Endothelial cell of umbilical vein (primary cell): ENCODE measurements around the gene DHDDS. TPM values are rescaled to one million over a fixed set of nuclear protein-coding genes. Genes with fewer than 3 reads are reported as not detected.

Source experiments
- BruUV-seq: library from RNA; stranded (reverse); fragments of 400-500 nt; replicated peaks from 2 replicates; lab custom pipeline; 2021; lab: Mats Ljungman, UMichigan
- CTCF ChIA-PET: fragments of 300-600, 350-600 bp; sonication (Branson Sonifier 250); formaldehyde crosslinking; loops from one replicate; lab custom pipeline; 2021; ENCODE audit warnings: antibody characterized with exemption, inconsistent platforms; lab: Charles Lee
- POLR2A ChIA-PET: fragments of 300-600, 350-600 bp; sonication (Branson Sonifier 250); formaldehyde crosslinking; loops from one replicate; lab custom pipeline; 2021; ENCODE audit warnings: antibody characterized with exemption, inconsistent platforms; lab: Charles Lee
- DNase-seq: peaks from one replicate; pipeline ENCODE4 v3.0.0-alpha.2; 2011; ENCODE audit warnings: low read depth, low spot score
- FAIRE-seq: peaks from 2 replicates; lab custom pipeline; 2011; peaks lifted over from hg19 to GRCh38; lab: Jason Lieb, UNC
- H2AFZ ChIP-seq: 2 replicates; pipeline ENCODE4 v1.6.0; 2012; ENCODE audit warnings: low read depth, low read length, control low read depth, inconsistent platforms
- H3K27ac ChIP-seq: 2 replicates; pipeline ENCODE4 v1.5.1; 2011; ENCODE audit warnings: low read depth, mild to moderate bottlenecking, control low read depth, low read length, moderate library complexity; ENCODE audit not compliant: insufficient read depth
- H3K27me3 ChIP-seq, 2 experiments: 2 replicates each; pipeline versions ENCODE4 v1.6.0 to v1.6.1; 2011; ENCODE audit warnings: low read length in 2 of 2, mixed read lengths in 1 of 2; ENCODE audit not compliant: control insufficient read depth in 2 of 2, insufficient read depth in 2 of 2
- H3K36me3 ChIP-seq, 2 experiments: 2 replicates in 1 of 2; 3 replicates in 1 of 2; pipeline ENCODE4 v1.5.1; 2011; ENCODE audit warnings: low read length in 2 of 2, mild to moderate bottlenecking in 1 of 2, moderate library complexity in 1 of 2; ENCODE audit not compliant: control insufficient read depth in 2 of 2, insufficient read depth in 2 of 2; ENCODE audit errors: extremely low read depth in 1 of 2
- H3K4me1 ChIP-seq: 3 replicates; pipeline ENCODE4 v1.5.1; 2011; ENCODE audit warnings: mild to moderate bottlenecking, low read length; ENCODE audit not compliant: control insufficient read depth, insufficient read depth; ENCODE audit errors: extremely low read depth
- H3K4me2 ChIP-seq: 2 replicates; pipeline ENCODE4 v1.6.1; 2011; ENCODE audit warnings: low read length, control low read depth, mixed read lengths; ENCODE audit not compliant: insufficient read depth
- H3K4me3 ChIP-seq, 3 experiments: fragments of 200-600 bp in 1 of 3; sonication (generic), shearing (Covaris generic) in 1 of 3; replicated peaks in 1 of 3; 2 replicates each; pipeline ENCODE4 v1.5.1; 2011 to 2016; ENCODE audit warnings: control low read depth in 3 of 3, low read length in 3 of 3, mild to moderate bottlenecking in 2 of 3, inconsistent platforms in 1 of 3, low read depth in 1 of 3, moderate library complexity in 1 of 3; ENCODE audit not compliant: insufficient read depth in 1 of 3
- H3K79me2 ChIP-seq: 2 replicates; pipeline ENCODE4 v1.6.0; 2012; ENCODE audit warnings: low read length, inconsistent platforms; ENCODE audit not compliant: control insufficient read depth, insufficient read depth
- H3K9ac ChIP-seq: replicated peaks from 2 replicates; pipeline ENCODE3; 2011; ENCODE audit warnings: low read length, control low read depth; ENCODE audit not compliant: insufficient read depth; ENCODE audit errors: extremely low read depth
- H3K9me1 ChIP-seq: replicated peaks from 3 replicates; pipeline ENCODE4 v1.6.0; 2011; ENCODE audit warnings: mild to moderate bottlenecking, low read length; ENCODE audit not compliant: control insufficient read depth, insufficient read depth; ENCODE audit errors: extremely low read depth
- H3K9me3 ChIP-seq: replicated peaks from 2 replicates; pipeline ENCODE4 v1.5.1; 2012; ENCODE audit warnings: low read length, inconsistent platforms; ENCODE audit not compliant: control insufficient read depth, insufficient read depth
- H4K20me1 ChIP-seq: replicated peaks from 2 replicates; pipeline ENCODE3; 2011; ENCODE audit warnings: mild to moderate bottlenecking, low read length; ENCODE audit not compliant: control insufficient read depth, insufficient read depth; ENCODE audit errors: extremely low read depth
- FOS ChIP-seq: IDR thresholded peaks from 2 replicates; pipeline ENCODE4 v1.6.1; 2011; ENCODE audit warnings: mild to moderate bottlenecking, low read length, moderate library complexity, borderline replicate concordance; ENCODE audit not compliant: insufficient read depth
- POLR2A ChIP-seq: IDR thresholded peaks from 2 replicates; pipeline ENCODE4 v1.6.1; 2012; ENCODE audit warnings: low read depth, mild to moderate bottlenecking, control low read depth, low read length
- POLR2AphosphoS5 ChIP-seq: IDR thresholded peaks from 2 replicates; pipeline ENCODE4 v1.6.1; 2012; ENCODE audit warnings: low read depth, mild to moderate bottlenecking, control low read depth, low read length, moderate library complexity; ENCODE audit not compliant: insufficient read depth
- dilution Hi-C: fragments of 300-500 bp; cut with MboI; formaldehyde crosslinking; loops from one replicate; pipeline ENCODE4 v1.15.0; 2019; ENCODE audit warnings: low sequenced_read_pairs; ENCODE audit not compliant: extremely low pct_ligation_motif_present
- intact Hi-C: fragments of 100-400 bp; cut with micrococcal nuclease; formaldehyde crosslinking; loops from one replicate; pipeline ENCODE4 v1.10.0; 2022
- polyA plus RNA-seq, 4 experiments: library from polyadenylated mRNA; depleted of rRNA in 3 of 4; stranded (reverse) in 3 of 4; unstranded in 1 of 4; fragments of >200 nt; gene quantifications; 2 replicates each; pipeline versions ENCODE4 v1.2.1 to v1.2.3, GENCODE V29; 2011 to 2012; ENCODE audit warnings: missing spikeins in 1 of 4
- total RNA-seq: library from RNA; stranded (reverse); gene quantifications from 2 replicates; pipeline ENCODE4 v1.2.3, GENCODE V29; 2021
- TF ChIP-seq, protein P1 (sequence below): IDR thresholded peaks from 2 replicates; pipeline ENCODE4 v1.6.1; 2011; ENCODE audit not compliant: insufficient read depth, insufficient read length
- TF ChIP-seq, protein P2 (sequence below), 2 donors: IDR thresholded peaks; 1 replicate in 1 of 2; 2 replicates in 1 of 2; pipeline ENCODE4 v1.5.1; 2011; ENCODE audit warnings: low read length in 2 of 2, mild to moderate bottlenecking in 2 of 2, moderate library complexity in 2 of 2, control low read depth in 1 of 2, inconsistent platforms in 1 of 2, low read depth in 1 of 2; ENCODE audit not compliant: insufficient read depth in 1 of 2; ENCODE audit errors: extremely low read depth in 1 of 2

The DHDDS gene
- total and polyA plus RNA-seq, 2 donors (not counting 3 experiments of a cell fraction or from before 2014, with no cell fraction given) = 51.3 to 70.7 TPM

DNA sequence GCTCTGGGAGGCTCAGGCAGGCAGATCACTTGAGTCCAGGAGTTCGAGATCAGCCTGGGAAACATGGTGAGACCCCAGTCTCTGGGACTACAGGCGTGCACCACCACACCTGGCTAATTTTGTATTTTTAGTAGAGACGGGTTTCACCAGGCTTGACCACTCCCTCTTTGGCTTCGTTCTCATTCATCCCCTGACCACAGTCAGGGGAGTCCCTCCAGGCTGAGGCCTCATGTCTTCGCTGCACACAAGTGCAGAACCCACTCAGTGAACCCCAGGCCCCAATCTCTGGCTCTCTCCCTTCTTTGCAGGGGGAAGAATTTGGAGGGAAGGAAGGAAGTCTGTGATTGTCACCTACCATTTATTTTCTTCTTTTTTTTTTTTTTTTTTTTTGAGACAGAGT lies 88.2 kb downstream of the DHDDS start:
- no peak overlapping the region for H3K9ac ChIP-seq
- peaks cover 6 to 9% of the 10 kb centered on the region in 2 experiments for H3K27me3 ChIP-seq
- no peak overlapping the region for H3K4me3 ChIP-seq
- H4K20me1 ChIP-seq = no peaks in the 10 kb centered on the region
- DNase-seq (no peak), FAIRE-seq (no peak)
- ChIA-PET CTCF (interaction anchor here (4.2 kb wide), 1 partner anchor 18 kb away, joined by 19 read pairs; no protein-coding TSS in a partner anchor), POLR2A (no interaction called here)
- BruUV-seq = no TSS peak
- H3K79me2 ChIP-seq = no peaks in the 10 kb centered on the region
- dilution Hi-C loops (no loop called here), intact Hi-C loops (no loop called here)
- TF ChIP-seq, protein P1, sequence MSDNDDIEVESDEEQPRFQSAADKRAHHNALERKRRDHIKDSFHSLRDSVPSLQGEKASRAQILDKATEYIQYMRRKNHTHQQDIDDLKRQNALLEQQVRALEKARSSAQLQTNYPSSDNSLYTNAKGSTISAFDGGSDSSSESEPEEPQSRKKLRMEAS = no peak
- TF ChIP-seq FOS = no peak
- no peak for TF ChIP-seq POLR2AphosphoS5
- no peak for TF ChIP-seq POLR2A
- TF ChIP-seq, protein P2, sequence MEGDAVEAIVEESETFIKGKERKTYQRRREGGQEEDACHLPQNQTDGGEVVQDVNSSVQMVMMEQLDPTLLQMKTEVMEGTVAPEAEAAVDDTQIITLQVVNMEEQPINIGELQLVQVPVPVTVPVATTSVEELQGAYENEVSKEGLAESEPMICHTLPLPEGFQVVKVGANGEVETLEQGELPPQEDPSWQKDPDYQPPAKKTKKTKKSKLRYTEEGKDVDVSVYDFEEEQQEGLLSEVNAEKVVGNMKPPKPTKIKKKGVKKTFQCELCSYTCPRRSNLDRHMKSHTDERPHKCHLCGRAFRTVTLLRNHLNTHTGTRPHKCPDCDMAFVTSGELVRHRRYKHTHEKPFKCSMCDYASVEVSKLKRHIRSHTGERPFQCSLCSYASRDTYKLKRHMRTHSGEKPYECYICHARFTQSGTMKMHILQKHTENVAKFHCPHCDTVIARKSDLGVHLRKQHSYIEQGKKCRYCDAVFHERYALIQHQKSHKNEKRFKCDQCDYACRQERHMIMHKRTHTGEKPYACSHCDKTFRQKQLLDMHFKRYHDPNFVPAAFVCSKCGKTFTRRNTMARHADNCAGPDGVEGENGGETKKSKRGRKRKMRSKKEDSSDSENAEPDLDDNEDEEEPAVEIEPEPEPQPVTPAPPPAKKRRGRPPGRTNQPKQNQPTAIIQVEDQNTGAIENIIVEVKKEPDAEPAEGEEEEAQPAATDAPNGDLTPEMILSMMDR (IDR thresholded peaks at IDR 0.05; ENCODE audit: extremely low read depth in 1 of 2, insufficient read depth in 1 of 2, low read depth in 1 of 2, low read length in 2 of 2) = no peak
- no peak overlapping the region for H3K27ac ChIP-seq
- no peaks in the 10 kb centered on the region for H3K9me3 ChIP-seq
- no peaks in the 10 kb centered on the region for H3K36me3 ChIP-seq
- H2AFZ ChIP-seq = no peak overlapping the region
- H3K4me1 ChIP-seq = no peaks in the 10 kb centered on the region
- no peaks in the 10 kb centered on the region for H3K9me1 ChIP-seq
- H3K4me2 ChIP-seq = no peak overlapping the region

Other genes starting within 250 kb of the DHDDS start
- gene CATSPER4, start 241.7 kb upstream of the DHDDS start, total RNA-seq = not detected in 2 replicates
- gene CATSPER4, start 241.7 kb upstream of the DHDDS start, polyA plus RNA-seq = not detected in 2 replicates
- gene CEP85, start 198.1 kb upstream of the DHDDS start, total RNA-seq = 16.2 and 17.8 TPM in 2 replicates
- 15.2 and 16.1 TPM in 2 replicates for gene CEP85, start 198.1 kb upstream of the DHDDS start, polyA plus RNA-seq
- 337 and 344 TPM in 2 replicates for gene SH3BGRL3, start 152.2 kb upstream of the DHDDS start, total RNA-seq
- gene SH3BGRL3, start 152.2 kb upstream of the DHDDS start, polyA plus RNA-seq = 233 and 305 TPM in 2 replicates
- gene UBXN11, start 125.7 kb upstream of the DHDDS start, total RNA-seq = 11.9 and 15.6 TPM in 2 replicates
- 14.6 and 14.8 TPM in 2 replicates for gene UBXN11, start 125.7 kb upstream of the DHDDS start, polyA plus RNA-seq
- not detected in 2 replicates for gene CD52, start 114.4 kb upstream of the DHDDS start, total RNA-seq
- gene CD52, start 114.4 kb upstream of the DHDDS start, polyA plus RNA-seq = not detected in 2 replicates
- not detected in 2 replicates for gene CRYBG2, start 78.2 kb upstream of the DHDDS start, total RNA-seq
- gene CRYBG2, start 78.2 kb upstream of the DHDDS start, polyA plus RNA-seq = not detected in 2 replicates
- gene ZNF683, start 59.6 kb upstream of the DHDDS start, total RNA-seq = not detected in 2 replicates
- not detected in 2 replicates for gene ZNF683, start 59.6 kb upstream of the DHDDS start, polyA plus RNA-seq
- gene LIN28A, start 21.5 kb upstream of the DHDDS start, total RNA-seq = not detected in 2 replicates
- 0.10 and 0.11 TPM in 2 replicates for gene LIN28A, start 21.5 kb upstream of the DHDDS start, polyA plus RNA-seq
- gene HMGN2, start 40.1 kb downstream of the DHDDS start, total RNA-seq = 562 and 580 TPM in 2 replicates
- gene HMGN2, start 40.1 kb downstream of the DHDDS start, polyA plus RNA-seq = 183 and 240 TPM in 2 replicates
- gene RPS6KA1, start 97.4 kb downstream of the DHDDS start, total RNA-seq = 13.3 and 15.5 TPM in 2 replicates
- gene RPS6KA1, start 97.4 kb downstream of the DHDDS start, polyA plus RNA-seq = 6.7 and 7.2 TPM in 2 replicates